GM12878 (cell line): ENCODE data around the gene MAZ. TPM values are rescaled to one million over a fixed set of nuclear protein-coding genes. Genes with fewer than 3 reads are reported as not detected.

Experiments used
- ATAC-seq: fragments of 200-7000 bp; cut with Tn5 transposase; 3 replicates; pipeline ENCODE4 v1.9.1; 2020; ENCODE audit warnings: mild to moderate bottlenecking, moderate library complexity
- BruUV-seq: library from RNA; stranded (reverse); fragments of 400-500 nt; replicated peaks from 2 replicates; lab custom pipeline; 2021; lab: Mats Ljungman, UMichigan
- CTCF ChIA-PET: fragments of 300-600 bp; sonication (Branson Sonifier 250); formaldehyde crosslinking; extraction: SDS; loops from one replicate; lab custom pipeline; 2021; ENCODE audit warnings: inconsistent platforms; lab: Yijun Ruan, JAX
- POLR2A ChIA-PET: fragments of 350-600 bp; formaldehyde crosslinking; extraction: SDS; loops from one replicate; lab custom pipeline; 2021; ENCODE audit warnings: inconsistent platforms; lab: Charles Lee
- RAD21 ChIA-PET: fragments of 300-600 bp; sonication (Branson Sonifier 250); formaldehyde crosslinking; loops from one replicate; lab custom pipeline; 2023; ENCODE audit warnings: antibody characterized with exemption; ENCODE audit not compliant: unreplicated experiment; lab: Charles Lee
- SMC1A ChIA-PET: fragments of 300-600 bp; sonication (Branson Sonifier 250); formaldehyde crosslinking; loops from one replicate; lab custom pipeline; 2023; ENCODE audit not compliant: unreplicated experiment, uncharacterized antibody; lab: Charles Lee
- DNase-seq: peaks from one replicate; pipeline ENCODE4 v3.0.0-alpha.2; 2011; ENCODE audit warnings: low read depth, low spot score
- FAIRE-seq: peaks from 3 replicates; lab custom pipeline; 2011; peaks lifted over from hg19 to GRCh38; lab: Jason Lieb, UNC
- H2AFZ ChIP-seq: 2 replicates; pipeline ENCODE4 v1.6.0; 2011; ENCODE audit warnings: low read depth, low read length, control low read depth; ENCODE audit not compliant: control insufficient read depth
- H3K27ac ChIP-seq: 2 replicates; pipeline ENCODE4 v1.5.1; 2011; ENCODE audit warnings: control low read depth; ENCODE audit not compliant: control insufficient read depth, insufficient read depth
- H3K27me3 ChIP-seq, 2 experiments: replicated peaks in 1 of 2; 2 replicates each; pipeline versions ENCODE4 v1.6.0 to v1.6.1; 2011; ENCODE audit warnings: low read length in 1 of 2; ENCODE audit not compliant: control insufficient read depth in 2 of 2, insufficient read depth in 2 of 2
- H3K36me3 ChIP-seq, 2 experiments: 2 replicates each; pipeline ENCODE4 v1.5.1; 2011; ENCODE audit warnings: low read length in 1 of 2; ENCODE audit not compliant: control insufficient read depth in 2 of 2, insufficient read depth in 2 of 2
- H3K4me1 ChIP-seq: 2 replicates; pipeline ENCODE4 v1.6.1; 2011; ENCODE audit warnings: mild to moderate bottlenecking, low read length, moderate library complexity, mixed read lengths; ENCODE audit not compliant: control insufficient read depth, insufficient read depth
- H3K4me2 ChIP-seq: 2 replicates; pipeline ENCODE4 v1.6.0; 2011; ENCODE audit warnings: control low read depth; ENCODE audit not compliant: control insufficient read depth, insufficient read depth
- H3K4me3 ChIP-seq: fragments of 200-600 bp; sonication (generic); 2 replicates; pipeline ENCODE4 v1.5.1; 2016
- H3K79me2 ChIP-seq: 2 replicates; pipeline ENCODE4 v1.6.0; 2011; ENCODE audit warnings: low read length; ENCODE audit not compliant: control insufficient read depth, insufficient read depth
- H3K9ac ChIP-seq: 2 replicates; pipeline ENCODE4 v1.8.0; 2011; ENCODE audit warnings: low read length, control low read depth, mixed read lengths; ENCODE audit not compliant: control insufficient read depth, insufficient read depth
- H3K9me3 ChIP-seq: replicated peaks from 3 replicates; pipeline ENCODE4 v1.5.1; 2011; ENCODE audit warnings: mild to moderate bottlenecking, low read length; ENCODE audit not compliant: control insufficient read depth, insufficient read depth
- H4K20me1 ChIP-seq: 2 replicates; pipeline ENCODE4 v1.6.0; 2011; ENCODE audit not compliant: control insufficient read depth, insufficient read depth
- FOS ChIP-seq: IDR thresholded peaks from 3 replicates; pipeline ENCODE4 v1.6.1; 2011; ENCODE audit warnings: borderline replicate concordance; ENCODE audit not compliant: insufficient read length; ENCODE audit errors: extremely low read depth
- LARP7 ChIP-seq: fragments of 450-650 bp; IDR thresholded peaks from 2 replicates; pipeline ENCODE4 v1.6.1; 2017; ENCODE audit warnings: mild to moderate bottlenecking
- MXI1 ChIP-seq: fragments of 150-350 bp; IDR thresholded peaks from 2 replicates; pipeline ENCODE4 v1.6.1; 2011; ENCODE audit warnings: low read depth, mild to moderate bottlenecking, inconsistent platforms, low read length, improper control_type of control experiment
- PKNOX1 ChIP-seq: fragments of 450-650 bp; IDR thresholded peaks from 2 replicates; pipeline ENCODE4 v1.6.1; 2016; ENCODE audit warnings: mild to moderate bottlenecking
- TCF3 ChIP-seq: IDR thresholded peaks from 2 replicates; pipeline ENCODE4 v1.6.1; 2012; ENCODE audit warnings: low read depth, mild to moderate bottlenecking, low read length, borderline replicate concordance; ENCODE audit not compliant: insufficient read depth
- TCF7 ChIP-seq: IDR thresholded peaks from 2 replicates; pipeline ENCODE4 v1.6.1; 2014; ENCODE audit warnings: antibody characterized with exemption, borderline replicate concordance
- ZBTB33 ChIP-seq: fragments of 450-650 bp; IDR thresholded peaks from 2 replicates; pipeline ENCODE4 v1.6.1; 2017; ENCODE audit warnings: mild to moderate bottlenecking
- WGBS: methylation state at CpG from one replicate; pipeline ENCODE4 v1.1.6; 2016; ENCODE audit warnings: low lambda C conversion rate; ENCODE audit not compliant: insufficient replicate concordance, insufficient coverage; ENCODE audit errors: missing lambda C conversion rate; 5-methylcytosine and 5-hydroxymethylcytosine counted together
- in situ Hi-C: fragments of 300-500 bp; cut with MboI; formaldehyde crosslinking; loops from 9 replicates; pipeline ENCODE4 v1.14.3; 2018; ENCODE audit warnings: mixed read lengths
- intact Hi-C: fragments of 100-400 bp; cut with micrococcal nuclease; formaldehyde crosslinking; loops from one replicate; pipeline ENCODE4 v1.14.2; 2022; ENCODE audit not compliant: unreplicated experiment
- polyA plus RNA-seq, 11 experiments: library from polyadenylated mRNA; depleted of rRNA in 4 of 11; unstranded in 6 of 11; stranded (reverse) in 5 of 11; fragments of >200 nt; fragmentation: Nextera tagmentation in 4 of 11; fragmentation: Illumina TruSeq in 1 of 11; extraction: Ambion mirVana in 4 of 11; extraction: Trizol in 1 of 11; gene quantifications; 1 replicate in 1 of 11; 2 replicates in 10 of 11; pipeline versions ENCODE4 v1.2.1 to v1.2.3, GENCODE V29; 2011 to 2016; ENCODE audit warnings: inconsistent platforms in 2 of 11, missing spikeins in 2 of 11, low read depth in 1 of 11
- total RNA-seq, 4 experiments: library from RNA; depleted of rRNA in 3 of 4; stranded (reverse); fragments of >200 nt in 3 of 4; fragmentation: Illumina TruSeq in 1 of 4; extraction: Trizol in 1 of 4; gene quantifications; 2 replicates each; pipeline versions ENCODE4 v1.2.1 to v1.2.3, GENCODE V29; 2013 to 2021
- TF ChIP-seq, protein P1 (sequence below): fragments of 450-650 bp; IDR thresholded peaks from 2 replicates; pipeline ENCODE4 v1.6.1; 2018; ENCODE audit warnings: mild to moderate bottlenecking, low read depth, moderate library complexity; ENCODE audit not compliant: partially characterized antibody

MAZ gene
- total and polyA plus RNA-seq, 10 of the 15 experiments (the other 5 are each of a cell fraction or from before 2014, with no cell fraction given): 23.9 to 309 (median 116) TPM

DNA sequence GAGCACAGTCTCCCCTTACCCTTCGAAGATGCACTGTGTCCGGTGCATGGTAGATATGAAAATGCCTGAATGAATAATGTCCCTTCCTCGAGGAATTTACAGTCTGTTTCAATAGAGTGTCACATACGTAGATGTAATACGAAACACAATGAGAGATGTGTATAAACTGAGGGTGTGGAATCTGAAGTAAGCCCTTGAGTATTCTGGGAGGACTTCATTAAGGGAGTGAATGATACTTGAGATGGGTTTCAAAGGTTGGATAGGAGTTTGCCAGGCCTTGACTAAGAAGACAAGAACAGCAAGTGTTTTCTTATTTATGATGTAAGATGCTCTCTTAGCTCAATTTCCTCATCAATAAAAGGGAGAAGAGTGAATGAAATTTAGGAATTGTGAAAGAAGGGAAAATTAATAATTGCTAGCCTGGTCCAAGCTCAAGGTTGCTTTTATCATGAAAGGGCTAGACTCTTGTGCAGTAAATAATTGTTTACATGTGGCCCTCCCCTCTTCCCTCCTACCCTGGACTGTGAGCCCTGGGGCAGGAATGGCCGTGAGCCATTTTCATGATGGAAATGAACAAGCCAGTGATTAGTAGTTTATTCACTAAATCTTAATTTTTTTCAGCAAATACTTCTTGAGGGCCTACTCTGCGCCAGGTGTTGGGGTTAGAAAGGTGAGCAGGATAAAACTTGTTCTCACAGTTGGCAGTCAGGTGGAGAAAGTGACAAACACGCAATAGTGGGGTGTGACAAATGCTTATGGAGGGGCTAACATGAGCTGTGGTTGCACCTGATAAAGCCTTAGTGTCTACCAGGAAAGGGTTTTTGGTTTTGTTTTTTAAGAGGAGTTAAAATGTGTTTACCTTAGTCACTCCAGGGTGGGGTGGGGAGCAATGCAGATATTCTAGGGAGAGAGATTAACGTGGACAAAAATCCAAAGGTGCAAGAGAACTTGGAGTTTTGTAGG is 14.2 kb upstream of the MAZ start:
- in situ Hi-C loops (no loop called here), intact Hi-C loops (loop anchor here (5.0 kb wide), 1 partner anchor 90 kb away; no protein-coding TSS in a partner anchor)
- Histone ChIP-seq H3K4me1 (peaks cover 9% of the 10 kb centered on the region; the same call in 1 of the 2 replicates), H2AFZ (no peak overlapping the region), H3K27me3 (no peaks in the 10 kb centered on the region), H3K27ac (peak overlapping the region; percentile 79), H3K4me2 (peak overlapping the region; percentile 86), H3K9me3 (no peaks in the 10 kb centered on the region), H3K9ac (peak overlapping the region; percentile 89), H4K20me1 (no peaks in the 10 kb centered on the region), H3K4me3 (peak overlapping the region; percentile 93), H3K79me2 (peaks cover 54% of the 10 kb centered on the region), H3K36me3 (peaks cover 0 to 8% of the 10 kb centered on the region in 2 experiments; a peak in 3 of 4 replicates)
- ChIA-PET RAD21 (interaction anchor here (0.6 to 1.4 kb wide), 4 partner anchors 16 to 92 kb away, joined by 3 to 4 read pairs (median 3); no protein-coding TSS in a partner anchor), CTCF (interaction anchor here (1.2 to 5.3 kb wide), 3 partner anchors 12 to 61 kb away, joined by 3 to 32 read pairs (median 24); partner anchors contain the start of gene PAGR1), POLR2A (interaction anchor here (0.6 to 1.5 kb wide), 3 partner anchors 25 to 839 kb away, joined by 3 to 4 read pairs (median 3); no protein-coding TSS in a partner anchor), SMC1A (interaction anchor here (1.0 to 6.4 kb wide), 4 partner anchors 11 to 64 kb away, joined by 3 to 38 read pairs (median 5); partner anchors contain the start of gene MVP)
- TF ChIP-seq ZBTB33: no peak
- no peak for TF ChIP-seq LARP7
- no peak for TF ChIP-seq PKNOX1
- no peak for TF ChIP-seq TCF3
- TF ChIP-seq, protein P1, sequence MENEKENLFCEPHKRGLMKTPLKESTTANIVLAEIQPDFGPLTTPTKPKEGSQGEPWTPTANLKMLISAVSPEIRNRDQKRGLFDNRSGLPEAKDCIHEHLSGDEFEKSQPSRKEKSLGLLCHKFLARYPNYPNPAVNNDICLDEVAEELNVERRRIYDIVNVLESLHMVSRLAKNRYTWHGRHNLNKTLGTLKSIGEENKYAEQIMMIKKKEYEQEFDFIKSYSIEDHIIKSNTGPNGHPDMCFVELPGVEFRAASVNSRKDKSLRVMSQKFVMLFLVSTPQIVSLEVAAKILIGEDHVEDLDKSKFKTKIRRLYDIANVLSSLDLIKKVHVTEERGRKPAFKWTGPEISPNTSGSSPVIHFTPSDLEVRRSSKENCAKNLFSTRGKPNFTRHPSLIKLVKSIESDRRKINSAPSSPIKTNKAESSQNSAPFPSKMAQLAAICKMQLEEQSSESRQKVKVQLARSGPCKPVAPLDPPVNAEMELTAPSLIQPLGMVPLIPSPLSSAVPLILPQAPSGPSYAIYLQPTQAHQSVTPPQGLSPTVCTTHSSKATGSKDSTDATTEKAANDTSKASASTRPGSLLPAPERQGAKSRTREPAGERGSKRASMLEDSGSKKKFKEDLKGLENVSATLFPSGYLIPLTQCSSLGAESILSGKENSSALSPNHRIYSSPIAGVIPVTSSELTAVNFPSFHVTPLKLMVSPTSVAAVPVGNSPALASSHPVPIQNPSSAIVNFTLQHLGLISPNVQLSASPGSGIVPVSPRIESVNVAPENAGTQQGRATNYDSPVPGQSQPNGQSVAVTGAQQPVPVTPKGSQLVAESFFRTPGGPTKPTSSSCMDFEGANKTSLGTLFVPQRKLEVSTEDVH: no peak
- TF ChIP-seq MXI1: 0 out of 2 replicates have a peak, but pooled peaks have one; percentile 22
- TF ChIP-seq FOS: no peak
- TF ChIP-seq TCF7: no peak
- no TSS peak for BruUV-seq
- FAIRE-seq (no peak), ATAC-seq (no peak), DNase-seq (no peak)
- WGBS: 36% methylated on average over 9 of the region's 9 CpGs
